GM18505 (cell line): ENCODE measurements around the gene NECAB3.

Experiments
- ATAC-seq: cut with Tn5 transposase; IDR thresholded peaks from one replicate; pipeline ENCODE4 v1.9.1; 2021; ENCODE audit not compliant: unreplicated experiment
- POLR2A ChIP-seq: IDR thresholded peaks from 4 replicates; pipeline ENCODE4 v1.6.1; 2011; ENCODE audit warnings: borderline replicate concordance; ENCODE audit not compliant: insufficient read depth, insufficient read length; ENCODE audit errors: extremely low read depth

Gene NECAB3

DNA sequence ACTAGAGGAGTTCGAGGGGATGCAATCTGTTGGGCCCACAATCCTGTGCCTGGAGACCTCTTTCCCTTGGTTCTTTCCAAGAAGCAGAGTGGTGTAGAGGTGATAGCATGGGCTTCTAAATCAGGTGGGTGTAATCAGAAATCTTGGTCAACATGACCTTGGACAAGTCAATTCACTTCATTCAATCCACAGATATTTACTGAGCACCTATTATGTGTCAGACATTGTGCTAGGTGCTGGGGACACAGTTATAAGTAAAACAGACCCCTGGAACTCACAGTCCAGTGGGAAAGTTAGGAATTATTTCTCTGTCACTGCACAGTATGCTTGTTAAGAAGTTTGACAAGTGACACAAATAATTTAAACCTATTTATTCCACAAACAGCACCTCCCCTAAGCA lies 15.3 kb upstream of the NECAB3 start:
- ATAC-seq = no peak
- no peak for TF ChIP-seq POLR2A

DNA sequence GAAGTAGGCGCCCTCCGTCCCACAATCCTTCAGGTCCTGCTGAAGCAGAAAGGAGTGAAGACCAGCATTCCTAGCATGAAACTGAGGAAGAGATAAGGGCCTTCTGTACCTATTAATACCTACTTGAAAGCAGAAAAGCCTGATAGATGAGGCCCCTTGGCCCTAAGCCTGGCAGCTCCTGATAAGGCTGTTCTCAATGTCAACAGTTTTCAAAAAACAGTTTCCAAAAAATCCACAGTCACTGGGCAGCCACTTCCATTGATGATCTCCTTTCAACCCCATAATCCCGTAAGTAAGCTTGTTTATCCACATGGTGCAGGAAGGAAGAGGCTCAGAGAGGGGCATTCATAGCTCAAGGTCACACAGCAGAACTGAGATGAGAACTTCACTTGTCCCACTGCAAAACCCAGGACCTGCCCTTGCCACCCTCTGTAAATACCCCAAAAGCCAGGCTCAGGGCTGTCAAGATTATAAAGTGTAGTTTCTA lies 14.8 kb upstream of the NECAB3 start:
- no peak for TF ChIP-seq POLR2A
- no peak for ATAC-seq

DNA sequence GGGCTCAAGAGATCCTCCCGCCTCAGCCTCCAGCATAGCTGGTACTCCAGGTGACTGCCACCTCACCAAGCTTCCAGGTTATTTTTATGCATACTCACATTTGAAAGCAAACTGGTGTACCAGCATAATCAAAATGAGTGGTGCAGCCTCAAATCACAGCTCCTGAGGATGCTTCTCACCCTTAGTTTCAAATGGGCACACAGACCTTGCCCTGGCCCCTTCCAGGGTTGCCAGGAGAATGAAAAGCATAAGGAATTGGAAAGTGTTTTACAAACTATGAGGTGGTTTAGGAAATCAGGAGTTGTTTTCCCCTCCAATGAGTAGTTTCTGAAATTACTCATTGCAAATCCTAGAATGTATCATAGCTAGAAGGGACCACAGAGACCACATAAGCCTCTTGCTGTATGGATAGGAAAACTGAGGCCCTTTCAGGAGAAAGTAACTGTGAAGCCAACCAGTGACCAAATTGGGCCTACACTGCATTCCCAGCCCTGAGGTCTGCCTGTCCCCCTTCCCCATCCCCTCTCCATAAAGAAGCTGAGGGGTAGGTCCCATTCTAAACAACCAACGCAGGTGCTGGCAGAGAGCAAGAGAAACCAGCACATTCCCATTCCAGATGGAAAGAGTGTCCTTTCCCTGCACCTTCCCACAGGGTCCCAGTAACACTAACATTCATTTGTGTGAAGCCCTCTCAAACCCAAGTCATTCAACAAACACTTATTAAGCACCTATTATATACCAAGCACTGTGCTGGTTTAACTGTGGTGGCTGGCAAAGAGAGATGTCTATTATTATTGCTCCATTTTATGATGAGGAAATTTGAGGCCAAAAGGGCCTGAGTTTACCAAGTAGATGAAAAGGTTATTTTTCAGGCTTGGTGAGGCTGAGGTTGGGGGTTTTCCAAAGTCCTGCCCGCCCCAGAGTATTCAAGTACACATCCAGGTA lies 14.0 kb upstream of the NECAB3 start:
- no peak for TF ChIP-seq POLR2A
- no peak for ATAC-seq

DNA sequence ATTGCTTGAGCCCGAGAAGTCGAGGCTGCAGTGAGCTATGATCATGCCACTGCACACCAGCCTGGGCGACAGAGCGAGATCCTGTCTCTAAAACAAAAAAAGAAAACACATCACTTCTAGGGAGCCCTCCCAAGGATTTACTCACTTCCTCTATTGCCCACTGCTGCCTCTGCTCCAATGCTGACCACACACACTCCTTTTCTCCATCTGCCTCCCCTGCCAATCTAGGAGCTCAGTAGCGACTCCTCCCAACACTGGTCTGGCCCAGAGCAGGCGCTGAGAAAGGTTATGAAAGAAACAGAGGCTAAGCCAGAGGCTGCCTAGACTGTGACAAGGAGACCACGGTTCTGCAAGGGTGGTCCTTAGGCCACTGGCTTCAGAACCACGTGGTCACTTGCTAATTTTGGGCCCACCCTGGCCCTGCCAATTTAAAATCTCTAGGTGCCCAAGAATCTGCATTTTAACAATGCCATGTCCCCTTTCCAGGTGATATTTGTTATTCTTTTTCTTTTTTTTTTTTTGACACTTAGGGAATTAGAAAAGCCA lies 13.2 kb upstream of the NECAB3 start:
- TF ChIP-seq POLR2A = no peak
- no peak for ATAC-seq

DNA sequence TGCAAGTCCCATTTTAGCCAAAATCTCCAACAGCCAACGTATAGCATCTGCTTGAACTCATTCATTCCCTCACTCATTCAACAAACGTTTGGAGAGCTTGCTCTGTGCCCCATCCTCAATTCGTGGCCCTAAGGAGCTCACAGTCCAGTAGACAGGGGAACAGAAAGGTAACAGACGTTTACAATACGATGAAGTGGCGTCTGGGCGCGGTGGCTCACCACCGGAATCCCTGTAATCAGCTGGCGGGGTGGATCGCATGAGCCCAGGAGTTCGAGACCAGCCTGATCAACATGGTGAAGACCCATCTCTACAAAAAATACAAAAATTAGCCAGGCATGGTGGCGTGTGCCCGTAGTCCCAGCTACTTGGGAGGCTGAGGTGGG lies 12.7 kb upstream of the NECAB3 start:
- ATAC-seq = no peak
- no peak for TF ChIP-seq POLR2A

DNA sequence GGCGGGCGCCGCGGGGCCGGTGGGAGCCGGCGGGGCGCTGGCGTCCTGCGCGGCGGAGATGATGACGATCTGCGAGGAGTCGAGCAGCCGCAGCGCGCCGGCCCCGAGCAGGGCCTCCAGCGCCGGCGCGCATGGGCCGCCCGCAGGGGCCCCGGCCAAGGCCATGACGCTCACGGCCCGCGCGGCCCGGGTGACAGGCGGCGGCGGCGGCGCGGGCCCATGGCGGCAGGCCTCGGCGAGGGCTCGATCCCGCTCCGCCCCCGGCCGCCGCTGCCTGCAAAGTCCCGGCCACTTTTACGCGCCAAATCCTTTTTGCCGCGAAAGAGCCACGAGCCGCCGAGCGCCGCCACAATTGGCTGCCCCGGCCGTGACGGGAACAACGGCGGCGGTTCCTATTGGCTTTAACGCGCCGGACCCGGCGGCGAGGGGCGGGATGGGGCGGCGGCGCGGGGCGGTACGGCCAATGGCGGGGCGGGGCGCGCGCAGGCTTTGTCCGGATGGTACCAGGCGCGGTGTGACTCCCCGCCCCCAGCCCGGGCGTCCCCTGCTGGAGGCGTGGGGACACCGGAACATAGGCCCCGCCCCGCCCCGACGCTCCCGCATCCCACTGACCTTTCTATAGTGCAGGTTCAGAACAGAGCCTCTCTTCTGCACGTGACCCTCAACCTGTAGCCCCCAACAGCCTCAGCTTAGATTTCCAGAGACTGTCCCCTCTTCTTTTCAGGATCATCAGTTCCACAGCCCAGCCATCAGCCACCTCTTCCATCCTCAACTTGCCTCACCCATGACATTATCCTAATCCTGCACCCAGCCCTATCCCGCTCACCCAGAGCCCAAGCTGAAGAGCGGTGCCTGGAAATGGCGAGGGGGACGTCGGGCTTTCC lies 12.1 kb upstream of the NECAB3 start, which contains the start of gene E2F1:
E2F1 (minus strand) TSS at position 286 of the 884 bp plus-strand sequence; CDS start at position 165, 121 bp downstream.
- TF ChIP-seq POLR2A = peak; percentile 43
- ATAC-seq = peak; percentile 76

DNA sequence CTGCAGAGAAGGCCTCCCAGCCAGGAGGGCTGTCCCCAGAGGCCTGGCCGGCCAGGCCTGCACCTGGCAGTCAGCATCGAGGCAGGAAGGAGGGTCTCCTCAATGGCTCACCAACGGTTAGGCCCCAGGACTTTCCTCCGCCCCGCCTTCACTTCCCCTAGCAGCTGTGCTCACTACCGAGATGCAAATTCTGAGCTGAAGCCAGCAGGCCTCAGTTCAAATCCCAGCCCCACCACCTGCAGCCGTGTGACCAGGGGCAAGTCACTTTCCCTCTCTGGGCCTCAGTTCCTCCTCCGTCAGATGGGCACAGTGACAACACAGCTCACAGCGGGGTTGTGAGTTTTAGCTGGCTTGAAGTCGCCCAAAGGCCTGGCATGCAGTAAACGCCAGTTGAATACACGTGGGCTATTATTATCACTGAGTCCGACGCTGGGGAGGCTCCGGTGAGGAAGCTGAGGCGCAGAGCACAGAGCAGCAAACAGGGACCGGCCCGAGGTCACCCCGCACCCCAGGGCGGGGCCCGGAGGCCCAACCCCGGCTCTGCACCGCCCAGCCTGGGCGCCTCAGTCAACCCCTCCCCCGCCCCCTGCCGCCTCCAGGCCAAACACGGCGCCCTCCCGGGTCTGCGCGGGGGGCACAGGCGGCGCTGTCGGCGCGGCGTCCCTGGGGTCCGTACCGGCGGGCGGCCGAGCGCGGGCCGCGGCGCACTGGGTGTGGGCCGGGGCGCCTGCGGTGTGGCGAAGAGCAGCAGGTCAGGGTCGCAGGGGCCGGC lies 11.3 kb upstream of the NECAB3 start:
- TF ChIP-seq POLR2A = peak; percentile 58
- ATAC-seq = peak; percentile 31

DNA sequence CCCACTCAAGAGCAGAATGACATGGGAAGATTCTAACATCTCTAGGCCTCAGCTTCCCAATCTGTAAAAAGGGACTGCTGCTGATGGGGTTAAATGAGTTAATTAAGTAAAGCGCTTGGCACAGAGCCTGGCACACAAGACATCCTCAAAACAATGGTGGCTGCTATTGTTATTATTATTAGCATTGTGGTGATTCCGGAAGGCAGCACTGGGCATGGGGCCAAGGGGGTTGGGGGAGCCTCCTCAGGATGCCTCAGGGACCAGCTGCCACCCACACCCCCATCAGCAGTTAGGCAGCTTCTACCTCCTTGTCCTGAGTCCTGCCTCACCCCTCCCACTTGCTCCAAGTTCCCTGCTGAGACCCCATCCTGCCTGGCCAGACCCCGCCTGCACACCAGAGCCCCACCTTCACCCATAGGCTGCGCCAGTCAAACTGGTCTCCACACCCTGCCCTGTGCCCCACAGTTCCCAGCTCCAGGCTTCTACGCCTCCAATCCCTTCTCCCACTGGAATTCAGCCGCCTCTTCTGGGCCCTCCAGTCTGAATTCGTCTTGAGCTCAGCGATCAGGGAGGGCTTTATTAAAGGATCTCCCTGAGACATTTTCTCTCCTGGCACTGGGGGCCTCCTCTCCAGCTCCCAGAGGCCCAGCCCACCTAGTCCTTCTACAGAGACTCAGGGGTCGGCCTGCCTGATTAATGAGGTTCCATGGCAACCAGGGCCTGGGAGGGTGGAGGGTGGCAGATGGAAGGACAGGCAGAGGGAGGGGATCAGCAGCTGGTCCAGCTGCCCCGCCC lies 10.5 kb upstream of the NECAB3 start:
- no peak for TF ChIP-seq POLR2A
- no peak for ATAC-seq

DNA sequence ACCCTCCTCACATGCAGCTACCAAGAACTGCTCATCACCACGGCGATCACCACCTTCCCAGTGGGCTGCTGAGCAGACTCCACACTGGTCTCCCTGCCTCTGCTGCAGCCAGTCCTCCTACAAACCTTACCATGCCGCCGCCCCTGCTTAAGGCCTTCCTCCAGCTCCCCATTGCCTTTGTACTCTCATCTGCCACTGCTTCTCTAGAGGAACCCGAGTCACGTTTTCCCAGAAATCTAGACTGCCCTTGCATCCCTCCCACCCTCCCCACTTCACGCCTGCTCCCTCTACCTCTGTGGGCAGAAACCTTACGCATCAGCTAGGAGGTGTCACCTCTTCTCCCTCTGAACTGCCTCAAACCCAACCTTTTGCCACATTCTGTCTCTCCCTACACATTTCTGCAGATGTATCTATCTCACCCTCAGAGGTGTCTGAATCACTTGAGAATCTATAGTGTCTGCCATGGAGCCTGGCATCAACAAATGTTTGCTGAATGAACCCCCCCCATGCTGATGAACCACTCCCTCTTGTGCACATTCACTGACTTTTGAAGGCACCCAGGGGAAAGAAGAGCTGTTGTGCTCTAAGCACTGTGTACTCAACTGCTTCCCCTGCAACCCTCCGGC lies 7.6 kb upstream of the NECAB3 start:
- TF ChIP-seq POLR2A = no peak
- ATAC-seq = no peak

DNA sequence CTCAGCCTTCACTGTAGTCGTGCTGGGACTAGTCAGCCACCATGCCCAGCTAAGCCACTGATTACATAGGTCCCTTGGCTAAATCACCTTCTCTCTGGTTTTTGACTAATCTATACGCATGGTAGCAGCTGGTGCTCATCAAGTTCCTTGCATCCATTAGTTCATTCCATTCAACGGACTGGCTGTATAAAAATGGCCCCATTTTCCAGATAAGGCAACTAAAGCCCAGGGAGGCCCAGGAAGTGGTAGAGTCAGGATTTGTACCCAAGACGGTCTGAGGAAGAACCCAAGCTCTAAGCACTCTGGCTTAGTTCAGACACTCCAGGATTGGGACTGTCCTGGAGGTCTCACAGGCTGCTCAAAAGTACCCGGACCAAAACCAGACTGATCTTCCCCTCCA lies 7.1 kb upstream of the NECAB3 start:
- no peak for ATAC-seq
- no peak for TF ChIP-seq POLR2A

DNA sequence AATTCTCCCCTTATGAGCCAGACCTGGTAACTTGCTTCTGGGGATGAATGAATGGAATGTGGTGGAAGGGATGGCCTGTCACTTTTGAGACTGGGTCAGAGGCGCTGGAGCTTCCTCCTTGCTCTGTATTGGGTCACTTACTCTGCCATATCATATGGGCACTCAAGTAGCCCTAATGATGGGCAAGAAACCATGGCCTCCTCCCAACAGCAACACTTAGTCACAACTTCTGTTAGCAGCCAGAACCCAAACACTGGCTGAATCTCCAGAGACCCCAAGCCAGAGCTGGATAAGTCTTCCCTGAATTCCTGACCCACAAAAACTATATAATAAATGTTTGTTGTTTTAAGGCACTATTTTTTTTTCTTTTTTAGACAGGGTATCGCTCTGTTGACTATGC lies 6.5 kb upstream of the NECAB3 start:
- no peak for ATAC-seq
- TF ChIP-seq POLR2A = no peak
